Hematopoietic multipotent progenitor cell treated with erythropoietin and hydrocortisone succinate and interleukin-3 and kit ligand, for 17 days (in vitro differentiated cells): ENCODE results near the gene ACOXL.

Experiments used
- DNase-seq: peaks from one replicate; pipeline ENCODE4 v3.0.0-alpha.2; 2015; ENCODE audit warnings: low spot score

Gene ACOXL

GRCh38 chr2:110858135-110858725 lies 125.9 kb downstream of the ACOXL start:
- no peak for DNase-seq

- no peak for DNase-seq
Observed at GRCh38 chr2:110858993-110859701, 126.8 kb downstream of the ACOXL start.

- DNase-seq: no peak
Observed at GRCh38 chr2:110860630-110861029, 128.3 kb downstream of the ACOXL start.

- DNase-seq: no peak
Observed at GRCh38 chr2:110861616-110862260, 129.4 kb downstream of the ACOXL start.

- no peak for DNase-seq
Observed at GRCh38 chr2:110863726-110864125, 131.4 kb downstream of the ACOXL start.

GRCh38 chr2:110864176-110864575 lies 131.8 kb downstream of the ACOXL start:
- DNase-seq: no peak

- DNase-seq: no peak
Observed at GRCh38 chr2:110864731-110865130, 132.4 kb downstream of the ACOXL start.

GRCh38 chr2:110865188-110865587 lies 132.8 kb downstream of the ACOXL start:
- DNase-seq: no peak

- no peak for DNase-seq
Observed at GRCh38 chr2:110866045-110866444, 133.7 kb downstream of the ACOXL start.

GRCh38 chr2:110866466-110866865 lies 134.1 kb downstream of the ACOXL start:
- DNase-seq: no peak

- no peak for DNase-seq
Observed at GRCh38 chr2:110867078-110867477, 134.7 kb downstream of the ACOXL start.

- DNase-seq: no peak
Observed at GRCh38 chr2:110868971-110869370, 136.6 kb downstream of the ACOXL start.

- no peak for DNase-seq
Observed at GRCh38 chr2:110869472-110870446, 137.4 kb downstream of the ACOXL start.

GRCh38 chr2:110870545-110870944 lies 138.2 kb downstream of the ACOXL start:
- DNase-seq: no peak

GRCh38 chr2:110871637-110872036 lies 139.3 kb downstream of the ACOXL start:
- no peak for DNase-seq

- no peak for DNase-seq
Observed at GRCh38 chr2:110872521-110872920, 140.1 kb downstream of the ACOXL start.

GRCh38 chr2:110873056-110873502 lies 140.7 kb downstream of the ACOXL start:
- DNase-seq: no peak

GRCh38 chr2:110873597-110874452 lies 141.5 kb downstream of the ACOXL start:
- no peak for DNase-seq

GRCh38 chr2:110874453-110875383 lies 142.3 kb downstream of the ACOXL start:
- DNase-seq: no peak

- DNase-seq: no peak
Observed at GRCh38 chr2:110875384-110875725, 143.0 kb downstream of the ACOXL start.
